Measurements from ENCODE around the gene APOC3.

- TF ChIP-seq CTCF (conservative IDR thresholded peaks at IDR 0.05 in 1 of 2, IDR thresholded peaks at IDR 0.05 in 1 of 2; ENCODE audit: low read depth in 1 of 2, low read length in 2 of 2) (no peak), EZH2 (IDR thresholded peaks at IDR 0.05; ENCODE audit: low read length, missing control alignments) (no peak)
Observed at GRCh38 chr11:116797816-116798215, 31.9 kb upstream of the APOC3 start.

Measured in fibroblast of lung (primary cell).